HG03103 (cell line): ENCODE results near the gene BEST2.
"Not testable (repeated sequence)": the region's sequence is repeated elsewhere in the genome, so short reads cannot be mapped to it uniquely, and the experiment has no call there.

Experiments used
- ATAC-seq: cut with Tn5 transposase; IDR thresholded peaks from one replicate; pipeline ENCODE4 v1.9.1; 2021; ENCODE audit warnings: low read depth; ENCODE audit not compliant: unreplicated experiment

Gene BEST2

DNA sequence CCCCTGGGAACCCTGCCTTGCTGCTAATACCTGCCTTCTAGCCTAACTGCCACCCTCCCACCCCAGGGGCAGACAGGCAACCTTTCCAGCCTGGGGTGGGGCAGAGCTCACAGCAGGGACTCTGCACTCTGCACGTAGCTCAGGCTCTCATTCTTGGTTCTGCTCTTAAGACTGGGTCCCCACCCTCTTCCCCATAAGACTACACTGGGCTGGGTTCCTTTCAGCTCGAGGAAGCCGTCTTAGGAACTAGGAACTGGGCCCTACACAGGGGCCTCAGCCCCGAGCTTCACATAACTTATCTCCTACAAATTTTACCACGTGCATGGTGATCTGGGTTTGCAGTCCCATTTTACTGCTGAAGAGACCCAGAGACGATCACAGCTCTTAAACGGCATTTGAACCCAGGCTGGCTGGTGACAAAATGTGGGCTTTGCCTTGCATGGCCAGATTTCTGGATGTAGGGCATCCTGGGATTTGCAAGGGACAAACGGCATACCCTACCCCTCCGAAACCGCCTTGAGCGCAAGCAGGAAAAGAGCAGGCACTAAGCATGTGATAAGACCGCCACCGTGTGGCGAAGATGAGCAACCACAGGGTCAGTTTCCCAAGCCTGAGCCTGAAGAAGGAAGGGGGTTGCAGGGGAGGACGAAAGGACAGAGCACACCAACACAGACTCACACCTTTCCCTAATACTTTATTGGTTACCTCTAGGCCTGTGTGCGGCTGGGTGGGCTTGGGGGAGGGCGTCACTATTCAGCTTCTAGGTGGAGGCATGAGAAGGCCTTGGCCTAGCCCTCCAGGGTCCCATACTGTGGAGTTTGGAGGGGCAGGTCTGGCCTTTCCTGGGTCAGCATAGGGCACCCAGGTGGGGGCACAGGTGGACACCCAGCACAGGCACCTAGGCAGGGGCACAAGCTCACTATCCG, 44.8 kb downstream of the BEST2 start:
- ATAC-seq: no peak

DNA sequence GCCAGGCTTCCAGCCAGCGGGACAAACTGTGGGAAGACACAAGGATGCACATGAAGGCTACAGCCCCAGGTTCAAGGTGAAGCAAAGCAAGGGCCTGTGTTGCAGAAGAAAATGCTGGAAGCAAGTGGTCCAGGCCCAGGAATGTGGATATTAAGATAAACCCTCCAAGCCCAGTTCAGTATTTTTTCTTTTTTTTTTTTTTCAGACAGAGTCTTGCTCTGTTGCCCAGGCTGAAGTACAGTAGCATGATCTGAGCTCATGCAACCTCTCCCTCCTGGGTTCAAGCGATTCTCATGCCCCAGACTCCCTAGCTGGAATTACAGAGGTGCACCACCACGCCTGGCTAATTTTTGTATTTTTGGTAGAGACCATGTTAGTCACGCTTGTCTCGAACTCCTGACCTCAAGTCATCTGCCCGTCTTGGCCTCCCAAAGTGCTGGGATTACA, 45.6 kb downstream of the BEST2 start:
- no peak for ATAC-seq

DNA sequence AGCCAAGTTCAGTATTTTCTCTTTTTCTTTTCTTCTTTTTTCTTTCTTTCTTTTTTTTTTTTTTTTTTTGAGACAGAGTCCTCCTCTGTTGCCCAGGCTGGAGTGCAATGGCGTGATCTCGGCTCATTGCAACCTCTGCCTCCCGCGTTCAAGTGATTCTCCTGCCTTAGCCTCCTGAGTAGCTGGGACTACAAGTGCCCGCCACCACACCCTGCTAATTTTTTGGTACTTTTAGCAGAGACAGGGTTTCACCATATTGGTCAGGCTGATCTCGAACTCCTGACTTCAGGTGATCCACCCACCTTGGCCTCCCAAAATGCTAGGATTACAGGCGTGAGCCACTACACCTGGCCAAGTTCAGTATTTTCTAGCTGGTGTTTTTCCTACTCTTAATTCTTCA, 46.0 kb downstream of the BEST2 start:
- not testable (repeated sequence) for ATAC-seq

DNA sequence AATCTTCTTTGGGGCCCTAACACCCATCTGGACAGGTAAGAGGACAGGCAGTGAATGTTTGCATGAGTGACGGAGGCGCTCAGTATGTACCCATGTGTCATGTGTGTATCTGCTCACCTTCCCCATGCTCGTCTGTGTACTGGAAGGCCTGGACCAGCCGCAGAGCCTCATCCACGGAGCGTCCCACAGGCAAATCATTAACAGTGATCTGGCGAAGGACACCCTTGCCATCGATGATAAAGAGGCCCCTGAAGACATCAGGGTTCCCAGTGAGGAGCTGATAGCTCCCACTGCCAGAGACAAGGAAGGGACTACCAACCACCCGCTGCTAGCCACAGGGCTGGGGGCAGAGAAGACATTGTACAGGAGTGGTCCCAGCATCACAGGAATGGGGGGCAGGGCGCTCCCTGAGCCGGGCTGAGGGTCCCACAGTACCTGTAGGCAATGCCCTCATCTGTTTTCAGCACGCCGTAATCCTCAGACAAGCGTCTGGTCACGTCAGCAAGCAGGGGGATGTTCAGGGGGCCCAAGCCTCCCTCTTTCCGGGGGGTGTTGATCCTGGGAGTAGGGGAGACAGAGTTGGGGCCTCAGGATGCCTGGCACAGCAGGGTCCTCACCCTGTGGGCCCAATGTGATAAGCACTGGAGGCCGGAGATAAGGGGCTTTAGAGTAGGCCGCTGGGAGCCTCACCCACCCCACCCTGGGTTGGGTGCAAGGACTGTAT, 48.3 kb downstream of the BEST2 start:
- ATAC-seq: no peak

DNA sequence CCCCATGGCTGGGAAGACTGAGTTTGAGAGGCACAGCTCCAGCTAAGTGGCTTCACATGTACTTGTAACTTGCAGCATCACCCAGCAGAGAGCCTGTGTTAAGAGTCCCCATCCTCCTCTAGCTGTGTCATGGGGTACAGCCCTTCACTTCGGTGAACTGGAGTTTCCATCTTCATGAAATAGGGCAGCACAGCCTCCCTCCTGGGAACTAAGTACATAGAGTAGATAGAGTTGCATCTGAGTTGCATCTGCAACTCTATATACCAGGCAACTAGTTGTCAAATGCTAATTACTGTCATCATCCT, 48.8 kb downstream of the BEST2 start:
- no peak for ATAC-seq

DNA sequence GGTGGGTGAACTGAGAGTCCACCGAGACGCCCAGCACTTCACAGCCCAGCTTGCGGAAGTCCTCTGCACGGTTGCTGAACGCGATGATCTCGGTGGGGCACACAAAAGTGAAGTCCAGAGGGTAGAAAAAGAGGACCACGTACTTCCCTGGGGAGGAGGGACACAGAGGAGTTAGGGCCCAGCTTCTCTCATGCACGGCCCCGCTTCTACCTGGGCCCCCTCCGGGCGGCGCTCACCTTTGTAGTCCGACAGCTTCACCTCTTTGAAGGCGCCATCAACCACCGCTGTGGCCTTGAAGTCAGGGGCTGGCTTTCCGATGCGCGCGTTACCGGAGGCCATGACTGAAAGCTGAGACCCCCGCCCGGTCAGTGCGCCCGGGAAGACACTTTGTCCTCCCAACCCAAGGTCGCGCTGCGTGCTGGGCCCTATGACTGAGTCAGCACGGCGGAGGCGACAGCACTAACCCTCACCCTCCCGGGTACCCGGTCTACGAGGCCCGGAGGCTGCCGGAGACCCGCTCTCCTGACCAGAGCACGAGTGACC, 49.4 kb downstream of the BEST2 start:
- no peak for ATAC-seq

DNA sequence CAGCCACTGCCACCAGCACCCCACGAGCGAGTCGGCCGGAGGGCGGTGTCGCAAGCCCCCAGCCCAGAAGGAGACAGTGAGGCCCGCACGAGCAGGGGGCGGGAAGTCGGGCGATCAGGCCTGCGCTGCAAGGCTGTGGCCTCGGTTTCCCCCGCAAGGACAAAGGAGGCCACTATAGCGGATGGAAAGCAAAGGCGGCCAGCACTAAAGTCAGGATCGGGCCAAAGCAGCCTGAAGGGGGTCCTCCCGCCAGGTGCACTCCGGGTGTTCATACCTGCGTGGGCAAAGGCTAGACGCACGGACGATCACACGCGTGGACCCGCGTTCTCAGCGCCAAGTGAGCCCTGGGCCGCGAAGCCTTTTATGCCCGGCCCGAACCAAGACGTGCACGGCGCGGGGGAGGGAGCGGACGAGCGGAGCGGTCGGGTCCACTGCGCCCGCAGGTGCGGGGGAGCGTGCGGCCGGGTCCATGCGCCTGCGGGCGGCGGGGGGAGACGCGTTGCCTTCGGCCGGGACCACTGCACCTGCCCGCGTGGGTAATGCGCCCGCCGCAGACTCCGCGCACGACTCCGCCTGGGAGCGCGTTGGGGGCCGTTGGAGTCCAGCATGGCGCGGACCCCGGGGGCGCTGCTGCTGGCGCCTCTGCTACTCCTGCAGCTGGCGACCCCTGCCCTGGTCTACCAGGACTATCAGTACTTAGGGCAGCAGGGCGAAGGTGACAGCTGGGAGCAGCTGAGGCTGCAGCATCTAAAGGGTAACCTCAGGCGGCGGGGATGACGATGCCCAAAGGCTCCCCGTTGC, 50.1 kb downstream of the BEST2 start, which contains the start of the genes PRDX2 and THSD8:
Gene PRDX2 (minus strand): TSS at position 335 of the 801 bp plus-strand sequence. CDS start 539 bp downstream, outside the sequence.
Gene THSD8 (plus strand): TSS at position 604 of the 801 bp plus-strand sequence. CDS start 3 bp downstream, at position 607.
- ATAC-seq: no peak

DNA sequence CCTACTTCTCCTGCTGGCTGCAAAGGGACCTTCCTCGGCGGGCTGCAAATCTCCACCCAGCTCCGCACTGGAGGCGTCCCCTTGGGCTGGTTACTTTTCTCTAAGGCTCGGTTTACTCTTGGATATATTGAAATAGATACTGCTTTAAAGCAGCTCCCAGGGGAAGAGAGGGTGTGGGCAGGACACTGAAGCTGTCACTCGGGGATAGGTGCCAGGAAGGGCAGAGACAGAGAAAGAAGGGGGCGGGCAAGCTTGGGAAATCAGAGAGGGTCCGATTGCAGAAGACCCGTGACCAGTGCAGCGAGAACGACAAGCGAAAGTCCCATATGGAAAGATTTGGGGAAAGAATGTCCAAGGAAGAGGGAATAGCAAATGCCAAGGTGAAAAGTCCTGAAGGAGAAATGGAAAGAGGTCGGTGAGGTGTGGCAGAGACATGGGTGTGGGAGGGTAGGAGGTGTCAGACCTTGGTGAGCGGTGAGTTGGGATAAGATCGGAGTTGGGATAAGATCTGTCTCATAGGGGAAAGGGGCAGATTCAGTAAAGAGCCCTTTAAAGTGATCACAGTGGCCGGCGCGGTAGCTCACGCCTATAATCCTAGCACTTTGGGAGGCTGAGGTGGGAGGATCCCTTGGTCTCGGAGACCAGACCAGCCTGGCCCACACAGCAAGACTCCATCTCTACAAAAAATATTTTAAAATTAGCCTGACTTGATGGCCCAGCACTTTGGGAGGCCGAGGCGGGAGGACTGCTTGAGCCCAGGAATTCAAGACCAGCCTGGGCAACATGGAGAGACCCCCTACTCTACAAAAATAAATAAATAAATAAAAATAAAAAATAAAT, 50.9 kb downstream of the BEST2 start:
- ATAC-seq: no peak

DNA sequence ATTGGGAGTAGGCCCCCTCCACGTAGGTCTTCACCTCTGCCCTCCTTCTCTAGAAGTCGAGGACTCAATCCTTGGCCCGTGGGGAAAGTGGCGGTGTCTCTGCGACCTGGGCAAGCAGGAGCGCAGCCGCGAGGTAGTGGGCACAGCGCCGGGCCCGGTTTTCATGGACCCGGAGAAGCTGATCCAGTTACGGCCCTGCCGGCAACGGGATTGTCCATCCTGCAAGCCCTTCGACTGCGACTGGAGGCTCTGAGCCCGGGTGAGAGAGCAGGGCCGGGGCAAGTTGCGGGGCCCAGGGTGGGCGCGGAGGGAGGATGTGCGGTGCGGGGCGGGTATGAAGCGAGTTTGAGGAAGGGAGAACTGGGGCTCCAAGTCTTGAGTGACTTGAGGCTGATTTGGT, 52.5 kb downstream of the BEST2 start:
- no peak for ATAC-seq

DNA sequence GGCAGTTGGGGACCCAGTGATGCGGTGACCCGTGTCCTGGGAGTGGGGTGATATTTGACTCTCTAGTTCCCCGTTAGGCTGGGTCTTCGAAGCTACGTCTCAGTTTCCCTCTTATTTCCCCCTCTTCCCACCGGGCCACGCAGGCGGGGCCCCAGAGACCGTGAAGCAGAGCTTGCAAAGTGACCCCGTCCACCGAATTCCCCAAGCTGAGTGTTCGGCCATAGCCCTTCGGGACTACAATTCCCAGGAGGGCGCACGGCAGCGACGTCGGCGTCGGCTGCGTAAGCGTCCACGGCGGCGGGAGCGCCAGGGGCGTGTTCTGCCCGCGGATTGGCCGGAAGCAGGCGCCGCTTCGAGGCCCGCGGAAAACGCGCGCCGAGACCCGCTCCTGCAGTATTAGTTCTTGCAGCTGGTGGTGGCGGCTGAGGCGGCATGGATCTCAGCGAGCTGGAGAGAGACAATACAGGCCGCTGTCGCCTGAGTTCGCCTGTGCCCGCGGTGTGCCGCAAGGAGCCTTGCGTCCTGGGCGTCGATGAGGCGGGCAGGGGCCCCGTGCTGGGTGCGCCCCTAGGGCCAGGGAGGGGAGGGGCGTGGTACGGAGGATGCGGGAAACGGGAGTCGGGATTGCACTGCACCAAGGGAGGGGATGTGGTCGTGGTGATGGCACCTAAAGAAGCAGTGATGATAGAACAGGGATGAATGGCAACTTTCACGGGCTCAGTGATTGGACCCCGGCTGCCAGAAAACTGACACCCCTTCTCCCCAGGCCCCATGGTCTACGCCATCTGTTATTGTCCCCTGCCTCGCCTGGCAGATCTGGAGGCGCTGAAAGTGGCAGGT, 54.9 kb downstream of the BEST2 start, which contains the start of gene RNASEH2A:
Gene RNASEH2A (plus strand): TSS at position 343 of the 840 bp plus-strand sequence. CDS start 90 bp downstream, at position 433.
- ATAC-seq: peak; percentile 66
